HG02884 (cell line): Measurements from ENCODE around the gene TARP.

ENCODE experiments used
- ATAC-seq: cut with Tn5 transposase; IDR thresholded peaks from one replicate; pipeline ENCODE4 v1.9.1; 2021; ENCODE audit warnings: mild to moderate bottlenecking, moderate library complexity; ENCODE audit not compliant: unreplicated experiment

Gene TARP

GRCh38 chr7:38222481-38223096 lies 50.8 kb downstream of the TARP start:
- peak; percentile 53 for ATAC-seq

GRCh38 chr7:38220452-38220851 lies 53.0 kb downstream of the TARP start:
- ATAC-seq = no peak

GRCh38 chr7:38217672-38218071 lies 55.8 kb downstream of the TARP start:
- no peak for ATAC-seq

- peak; percentile 94 for ATAC-seq
Observed at GRCh38 chr7:38215735-38216670, 57.4 kb downstream of the TARP start.

GRCh38 chr7:38215115-38215514 lies 58.3 kb downstream of the TARP start:
- no peak for ATAC-seq

GRCh38 chr7:38211940-38212339 lies 61.5 kb downstream of the TARP start:
- ATAC-seq = no peak

- ATAC-seq = no peak
Observed at GRCh38 chr7:38211486-38211885, 62.0 kb downstream of the TARP start.
